Activated CD4-positive, CD25-positive, alpha-beta regulatory T cell treated with anti-CD3 and anti-CD28 coated beads, Interleukin-2, amount 50 U/mL, for 24 hours (primary cell): ENCODE results near the gene UTP14C.
"Not testable (repeated sequence)": the region's sequence is repeated elsewhere in the genome, so short reads cannot be mapped to it uniquely, and the experiment has no call there.

ENCODE experiments used
- ATAC-seq, 2 donors: fragments of 150-1000 bp; cut with Tn5 transposase; one replicate each; pipeline ENCODE4 v1.10.0; 2021; ENCODE audit warnings: mild to moderate bottlenecking in 1 of 2, moderate library complexity in 1 of 2

UTP14C gene, protein sequence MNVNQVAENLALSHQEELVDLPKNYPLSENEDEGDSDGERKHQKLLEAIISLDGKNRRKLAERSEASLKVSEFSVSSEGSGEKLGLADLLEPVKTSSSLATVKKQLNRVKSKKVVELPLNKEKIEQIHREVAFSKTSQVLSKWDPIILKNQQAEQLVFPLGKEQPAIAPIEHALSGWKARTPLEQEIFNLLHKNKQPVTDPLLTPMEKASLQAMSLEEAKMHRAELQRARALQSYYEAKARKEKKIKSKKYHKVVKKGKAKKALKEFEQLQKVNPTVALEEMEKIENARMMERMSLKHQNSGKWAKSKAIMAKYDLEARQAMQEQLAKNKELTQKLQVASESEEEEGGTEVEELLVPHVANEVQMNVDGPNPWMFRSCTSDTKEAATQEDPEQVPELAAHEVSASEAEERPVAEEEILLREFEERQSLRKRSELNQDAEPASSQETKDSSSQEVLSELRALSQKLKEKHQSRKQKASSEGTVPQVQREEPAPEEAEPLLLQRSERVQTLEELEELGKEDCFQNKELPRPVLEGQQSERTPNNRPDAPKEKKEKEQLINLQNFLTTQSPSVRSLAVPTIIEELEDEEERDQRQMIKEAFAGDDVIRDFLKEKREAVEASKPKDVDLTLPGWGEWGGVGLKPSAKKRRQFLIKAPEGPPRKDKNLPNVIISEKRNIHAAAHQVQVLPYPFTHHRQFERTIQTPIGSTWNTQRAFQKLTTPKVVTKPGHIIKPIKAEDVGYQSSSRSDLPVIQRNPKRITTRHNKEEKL

GRCh38 chr13:52024481-52024880 lies at the start of gene UTP14C:
TSS of gene UTP14C (plus strand) at chr13:52024691. CDS start at chr13:52028805, 4,114 bp downstream.
- ATAC-seq, result no peak

- peak; percentile 64 to 66 for ATAC-seq
Observed at GRCh38 chr13:51976423-51976822, 48.1 kb upstream of the UTP14C start.

DNA sequence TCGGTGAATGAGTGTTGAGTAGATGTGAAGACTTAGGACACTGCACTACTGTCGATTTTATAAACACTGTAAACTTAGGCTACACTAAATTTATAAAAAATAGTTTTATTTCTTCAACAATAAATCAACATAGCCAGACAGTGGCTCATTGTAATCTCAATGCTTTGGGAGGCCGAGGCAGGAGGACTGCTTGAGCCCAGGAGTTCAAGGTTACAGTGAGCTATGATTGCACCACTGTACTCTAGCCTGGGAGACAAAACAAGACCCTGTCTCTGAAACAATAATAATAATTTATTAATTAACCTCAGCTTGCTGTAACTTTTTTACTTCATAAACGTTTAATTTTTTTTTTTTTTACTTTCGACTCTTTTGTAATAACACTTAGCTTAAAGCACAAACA lies 47.6 kb upstream of the UTP14C start:
- ATAC-seq, result no peak

- no peak for ATAC-seq
Observed at GRCh38 chr13:51977625-51978024, 46.9 kb upstream of the UTP14C start.

GRCh38 chr13:51978796-51979556 lies 45.5 kb upstream of the UTP14C start:
- no peak for ATAC-seq

- no peak for ATAC-seq
Observed at GRCh38 chr13:51980908-51981307, 43.6 kb upstream of the UTP14C start.

GRCh38 chr13:51981355-51981754 lies 43.1 kb upstream of the UTP14C start:
- no peak for ATAC-seq

DNA sequence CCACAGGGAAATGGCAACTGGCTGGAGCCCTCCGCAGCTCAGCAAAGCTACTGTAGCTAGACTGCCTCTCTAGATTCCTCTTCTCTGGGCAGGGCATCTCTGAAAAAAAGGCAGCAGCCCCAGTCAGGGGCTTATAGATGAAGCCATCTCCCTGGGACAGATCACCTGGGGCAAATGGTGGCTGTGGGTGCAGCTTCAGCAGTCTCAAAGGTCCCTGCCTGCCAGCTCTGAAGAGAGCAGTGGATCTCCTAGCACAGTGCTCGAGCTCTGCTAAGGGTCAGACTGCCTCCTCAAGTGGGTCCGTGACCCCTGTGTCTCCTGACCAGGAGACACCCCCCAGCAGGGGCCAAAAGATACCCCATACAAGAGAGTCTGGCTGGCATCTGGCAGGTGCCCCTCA lies 41.2 kb upstream of the UTP14C start:
- not testable (repeated sequence) for ATAC-seq

DNA sequence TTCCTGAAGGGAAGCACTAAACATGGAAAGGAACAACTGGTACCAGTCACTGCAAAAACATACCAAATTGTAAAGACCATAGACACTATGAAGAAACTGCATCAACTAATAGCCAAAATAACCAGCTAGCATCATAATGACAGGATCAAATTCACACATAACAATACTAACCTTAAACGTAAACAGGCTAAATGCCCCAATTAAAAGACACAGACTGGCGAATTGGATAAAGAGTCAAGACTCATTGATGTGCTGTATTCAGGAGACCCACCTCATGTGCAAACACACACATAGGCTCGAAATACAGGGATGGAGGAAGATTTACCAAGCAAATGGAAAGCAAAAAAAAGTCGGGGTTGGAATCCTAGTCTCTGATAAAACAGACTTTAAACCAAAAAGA lies 39.6 kb upstream of the UTP14C start:
- not testable (repeated sequence) for ATAC-seq

GRCh38 chr13:51988988-51989618 lies 35.4 kb upstream of the UTP14C start:
- no peak for ATAC-seq

- no peak for ATAC-seq
Observed at GRCh38 chr13:51993713-51994112, 30.8 kb upstream of the UTP14C start.

DNA sequence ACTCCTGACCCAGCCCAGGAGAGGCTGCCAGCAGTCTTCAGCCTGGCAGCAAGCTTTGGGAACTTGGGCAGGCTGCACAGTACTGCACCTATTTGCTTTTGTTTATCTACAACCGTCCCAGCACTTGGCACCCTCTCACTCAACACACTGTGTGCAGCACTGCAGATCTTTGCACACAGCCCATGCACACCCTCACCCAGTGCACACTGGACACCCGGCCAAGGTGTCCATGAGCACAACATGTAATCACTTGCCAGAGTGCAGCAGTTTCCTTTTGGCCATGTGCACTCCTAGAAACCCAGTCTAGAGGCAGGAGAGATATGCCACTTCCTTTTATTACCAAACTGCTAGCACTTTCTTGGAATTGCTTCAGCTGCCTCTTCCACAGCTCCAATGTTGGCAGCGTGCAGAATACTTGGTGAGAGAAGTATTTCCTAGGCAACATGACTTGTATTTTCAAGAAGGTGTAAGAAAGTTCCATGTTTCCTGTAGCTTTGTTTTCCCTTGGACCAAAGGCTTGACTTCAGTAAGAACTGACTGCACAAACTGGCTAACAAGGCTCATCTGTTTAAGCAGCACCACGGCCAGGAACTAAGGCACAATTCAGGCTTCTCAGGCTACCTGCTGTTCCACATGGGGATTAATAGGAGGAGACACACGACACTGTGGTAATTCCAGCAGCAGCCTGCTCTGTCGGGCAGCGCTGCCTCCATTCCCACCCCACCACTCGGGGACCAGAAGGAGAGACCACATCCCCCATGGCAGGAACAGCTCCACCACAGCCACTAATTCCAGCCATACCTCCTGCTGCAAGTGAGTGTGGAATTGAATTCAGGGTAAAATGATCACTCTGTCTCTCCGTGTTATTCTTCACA lies 28.6 kb upstream of the UTP14C start:
- no peak for ATAC-seq

- no peak for ATAC-seq
Observed at GRCh38 chr13:51996641-51997040, 27.9 kb upstream of the UTP14C start.

GRCh38 chr13:51997186-51997585 lies 27.3 kb upstream of the UTP14C start:
- ATAC-seq, result no peak

GRCh38 chr13:51997641-51998330 lies 26.7 kb upstream of the UTP14C start:
- ATAC-seq, result no peak

GRCh38 chr13:51998723-51999509 lies 25.6 kb upstream of the UTP14C start:
- ATAC-seq, result no peak

DNA sequence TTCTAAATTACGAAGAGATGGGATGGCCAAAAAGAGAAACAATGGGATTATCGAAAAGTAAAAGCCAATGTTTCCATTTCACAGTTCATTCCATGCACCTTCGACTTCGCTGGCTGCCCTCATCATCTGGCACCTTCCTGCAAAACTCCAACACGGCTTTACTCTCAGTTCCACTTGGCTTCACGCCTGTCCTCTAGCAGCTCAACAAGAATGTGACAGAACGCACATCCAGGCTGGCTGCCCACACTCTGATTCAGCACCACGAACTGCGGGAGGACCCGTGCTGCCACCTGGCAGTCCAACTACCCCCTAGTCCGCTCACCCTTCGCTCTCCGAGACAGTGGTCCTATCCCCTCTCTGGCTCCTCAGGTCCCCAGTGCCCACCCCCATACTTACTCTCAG lies 25.0 kb upstream of the UTP14C start:
- no peak for ATAC-seq

GRCh38 chr13:51999921-52000320 lies 24.6 kb upstream of the UTP14C start:
- no peak for ATAC-seq

DNA sequence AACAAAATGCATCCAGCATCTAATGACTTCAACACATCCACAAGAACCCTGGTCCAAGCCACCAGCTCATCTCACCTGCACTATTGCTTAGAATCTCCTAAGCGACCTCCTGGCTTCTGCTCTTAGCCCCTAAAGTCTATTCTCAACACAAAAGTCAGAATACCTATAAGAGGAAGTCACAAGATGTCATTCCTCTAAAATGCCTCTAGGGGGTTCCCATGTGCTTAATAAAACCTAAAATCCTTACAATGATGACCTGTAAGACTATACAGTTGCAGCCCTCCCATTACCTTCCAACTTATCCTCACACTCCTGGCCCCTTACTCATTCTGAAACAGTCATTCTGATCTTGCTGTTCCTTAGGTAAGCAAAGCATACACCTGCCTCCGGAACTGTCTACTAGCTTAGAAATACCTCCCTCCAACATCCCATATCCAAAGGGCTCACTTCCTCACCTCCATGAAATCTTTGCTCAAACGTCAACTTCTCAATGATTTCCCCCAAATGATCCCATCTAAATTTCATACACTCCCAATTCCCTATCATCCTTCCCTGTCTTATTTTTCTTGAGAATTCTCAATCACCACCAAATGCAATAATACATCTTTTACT lies 23.3 kb upstream of the UTP14C start:
- peak; percentile 46 to 66 for ATAC-seq

GRCh38 chr13:52002361-52002760 lies 22.1 kb upstream of the UTP14C start:
- ATAC-seq, result no peak
